GM21737 (cell line): Measurements from ENCODE around the gene ENPP7.

Source experiments
- ATAC-seq: cut with Tn5 transposase; IDR thresholded peaks from one replicate; pipeline ENCODE4 v1.9.1; 2021; ENCODE audit warnings: mild to moderate bottlenecking, moderate library complexity; ENCODE audit not compliant: unreplicated experiment

The ENPP7 gene

DNA sequence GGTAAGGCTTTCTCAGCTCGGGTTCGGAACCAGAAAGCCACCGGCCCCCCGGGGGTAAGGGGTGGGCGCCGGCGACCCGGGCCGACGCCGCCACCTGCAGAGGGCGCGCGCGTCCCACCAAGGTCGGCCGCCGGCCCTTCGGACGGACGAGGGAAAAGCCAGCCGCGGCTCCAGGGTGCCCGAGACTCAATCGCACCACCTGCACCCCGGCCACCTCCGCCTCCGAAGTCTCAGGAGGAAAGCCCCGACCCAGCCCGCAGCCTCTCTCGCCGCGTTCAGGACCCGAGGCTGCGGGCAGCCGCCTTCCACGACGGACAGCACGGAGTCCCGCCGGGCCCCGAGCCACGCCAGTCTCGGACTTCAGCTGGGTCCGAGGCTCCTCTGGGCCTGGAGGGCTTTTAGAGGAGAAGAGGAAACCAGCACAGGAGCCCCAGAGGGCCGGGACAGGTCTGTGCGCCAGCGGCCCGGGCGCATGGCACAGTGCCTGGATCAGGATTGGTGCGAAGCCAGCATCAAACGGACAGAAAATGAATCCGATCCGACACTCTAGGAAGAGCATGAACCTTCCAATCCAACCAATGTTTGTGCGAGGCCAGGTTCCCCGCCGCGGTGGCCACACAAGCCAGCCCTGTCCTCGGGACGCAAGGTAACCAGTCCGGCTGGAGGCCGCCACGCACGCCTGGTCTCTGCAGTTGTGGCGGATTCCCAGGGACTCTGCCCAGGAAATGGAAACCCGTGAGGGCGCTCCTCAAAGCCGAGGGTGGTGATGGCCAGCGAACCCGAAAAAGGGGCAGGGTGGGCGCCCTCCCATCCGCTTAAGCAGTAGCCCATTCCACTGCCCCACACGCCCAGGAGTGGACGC, 59.4 kb downstream of the ENPP7 start:
- no peak for ATAC-seq

DNA sequence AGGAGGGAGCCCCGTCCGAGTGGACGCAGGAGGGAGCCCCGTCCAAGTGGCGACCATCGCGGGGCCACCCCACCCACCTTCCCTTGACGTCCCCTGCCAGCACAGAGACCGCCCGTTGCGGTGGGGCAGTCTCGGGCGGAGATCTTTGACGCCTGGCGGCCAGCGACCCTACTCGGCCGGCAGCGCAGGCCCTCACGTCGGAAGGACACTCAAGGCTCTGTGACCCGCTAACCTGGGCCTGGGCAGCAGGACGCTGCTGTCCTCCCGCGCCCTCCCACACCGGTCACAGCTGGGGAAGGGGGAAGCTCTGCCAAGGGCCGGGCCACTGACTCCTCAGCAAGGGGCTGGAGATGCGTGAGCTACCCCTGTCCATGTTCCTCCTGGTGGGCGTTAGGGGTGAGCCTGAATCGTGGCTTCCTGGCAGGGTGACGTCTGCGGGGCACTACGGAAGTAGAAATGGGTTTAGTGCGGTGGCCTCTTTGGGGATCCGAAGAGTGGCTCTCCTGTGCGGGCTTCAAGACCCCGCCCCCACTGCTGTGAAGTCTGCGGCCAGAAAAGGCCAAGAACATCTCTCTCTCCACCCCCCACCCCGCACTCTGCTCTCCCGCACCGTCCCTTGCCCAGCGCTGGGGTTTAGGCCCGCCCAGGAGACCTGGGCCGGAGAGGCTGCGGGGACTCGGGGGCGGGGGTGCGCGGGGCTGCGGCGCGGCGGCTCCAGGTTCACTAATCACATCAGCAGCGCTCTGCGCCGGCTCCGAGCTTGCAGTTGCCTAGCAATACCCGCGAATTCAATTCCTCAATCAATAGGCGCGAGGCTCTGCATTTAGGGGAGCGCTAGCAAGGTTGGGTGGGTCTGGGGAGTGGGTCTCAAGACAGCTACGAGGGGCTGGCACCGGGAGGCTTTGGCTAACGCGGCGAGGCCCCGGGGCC, 60.3 kb downstream of the ENPP7 start:
- ATAC-seq: no peak

GRCh38 chr17:79791735-79792161, 61.0 kb downstream of the ENPP7 start:
- no peak for ATAC-seq
